ENCODE measurements around the gene TRMT10B. TPM values are rescaled to one million over a fixed set of nuclear protein-coding genes. Genes with fewer than 3 reads are reported as not detected.

TRMT10B gene
- total RNA-seq, 2 experiments from 2014 or later = 2.8 TPM; not detected in 1

DNA sequence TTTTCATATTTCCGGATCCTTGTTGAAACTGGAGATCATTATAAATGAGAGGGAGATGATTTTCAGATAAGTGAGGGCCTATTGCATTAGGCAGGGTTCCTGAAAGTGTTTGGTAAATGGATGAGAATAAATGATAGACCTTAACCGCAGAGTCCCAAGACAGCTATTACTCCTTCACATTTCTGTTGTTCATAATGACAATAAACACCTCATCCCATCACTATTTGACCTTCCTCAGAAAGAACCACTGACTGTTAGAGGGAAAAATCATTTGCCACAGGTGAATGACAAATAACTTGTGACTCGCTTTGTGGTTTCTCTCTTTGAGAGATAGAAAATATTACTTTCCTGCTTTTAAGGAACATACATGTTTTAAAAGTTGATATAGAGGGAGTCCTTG, 47.3 kb upstream of the TRMT10B start:
- H4K20me1 ChIP-seq (ENCODE audit: insufficient read depth, low read length) = no peaks in the 10 kb centered on the region
- no peak overlapping the region for H3K4me2 ChIP-seq (ENCODE audit: low read length)
- DNase-seq (ENCODE audit: low spot score) = no peak
- H2AFZ ChIP-seq (ENCODE audit: low read length) = no peak overlapping the region
- H3K9me3 ChIP-seq (ENCODE audit: low read length) = no peaks in the 10 kb centered on the region
- no peaks in the 10 kb centered on the region for H3K79me2 ChIP-seq (ENCODE audit: insufficient read depth, low read depth, low read length)
- TF ChIP-seq, protein P1, sequence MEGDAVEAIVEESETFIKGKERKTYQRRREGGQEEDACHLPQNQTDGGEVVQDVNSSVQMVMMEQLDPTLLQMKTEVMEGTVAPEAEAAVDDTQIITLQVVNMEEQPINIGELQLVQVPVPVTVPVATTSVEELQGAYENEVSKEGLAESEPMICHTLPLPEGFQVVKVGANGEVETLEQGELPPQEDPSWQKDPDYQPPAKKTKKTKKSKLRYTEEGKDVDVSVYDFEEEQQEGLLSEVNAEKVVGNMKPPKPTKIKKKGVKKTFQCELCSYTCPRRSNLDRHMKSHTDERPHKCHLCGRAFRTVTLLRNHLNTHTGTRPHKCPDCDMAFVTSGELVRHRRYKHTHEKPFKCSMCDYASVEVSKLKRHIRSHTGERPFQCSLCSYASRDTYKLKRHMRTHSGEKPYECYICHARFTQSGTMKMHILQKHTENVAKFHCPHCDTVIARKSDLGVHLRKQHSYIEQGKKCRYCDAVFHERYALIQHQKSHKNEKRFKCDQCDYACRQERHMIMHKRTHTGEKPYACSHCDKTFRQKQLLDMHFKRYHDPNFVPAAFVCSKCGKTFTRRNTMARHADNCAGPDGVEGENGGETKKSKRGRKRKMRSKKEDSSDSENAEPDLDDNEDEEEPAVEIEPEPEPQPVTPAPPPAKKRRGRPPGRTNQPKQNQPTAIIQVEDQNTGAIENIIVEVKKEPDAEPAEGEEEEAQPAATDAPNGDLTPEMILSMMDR (conservative IDR thresholded peaks at IDR 0.05; ENCODE audit: low read length) = no peak
- no peak for TF ChIP-seq EZH2phosphoT487 (IDR thresholded peaks at IDR 0.05; ENCODE audit: borderline replicate concordance, low read depth, low read length)
- no peak overlapping the region for H3K4me3 ChIP-seq (ENCODE audit: low read depth, low read length, poor library complexity, severe bottlenecking)
- no peaks in the 10 kb centered on the region for H3K9me2 ChIP-seq (ENCODE audit: insufficient read depth, low read length)
- ChIA-PET CTCF (ENCODE audit: unreplicated experiment) (no interaction called here), POLR2A (no interaction called here)
- intact Hi-C loops (cut with micrococcal nuclease; ENCODE audit: unreplicated experiment) = no loop called here
- H3K4me1 ChIP-seq (ENCODE audit: insufficient read depth, low read length, poor library complexity, severe bottlenecking) = no peaks in the 10 kb centered on the region
- H3K36me3 ChIP-seq (ENCODE audit: insufficient read depth, low read length) = no peaks in the 10 kb centered on the region
- BruUV-seq (replicated peaks) = no TSS peak
- no peak overlapping the region for H3K27ac ChIP-seq (ENCODE audit: low read depth, low read length, poor library complexity, severe bottlenecking)

DNA sequence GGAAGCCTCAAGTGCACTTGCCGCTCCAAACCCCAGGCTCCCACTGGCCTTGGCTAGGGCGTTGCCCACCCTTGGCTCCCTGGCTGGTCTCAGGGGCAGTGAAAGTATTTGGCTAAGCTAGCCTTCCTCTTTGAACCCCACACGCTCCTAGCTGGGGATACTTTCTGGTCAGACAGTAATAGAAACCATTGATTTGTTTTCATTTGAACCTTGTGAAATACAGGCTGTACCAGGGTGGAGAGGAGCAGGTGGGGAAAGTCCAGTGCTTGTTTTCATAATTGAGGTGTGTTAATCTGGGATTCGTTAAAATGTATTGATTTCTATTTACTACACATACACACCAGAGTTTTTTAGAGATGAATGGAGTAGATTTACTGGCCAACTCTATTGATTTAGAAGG, 45.9 kb upstream of the TRMT10B start:
- no peaks in the 10 kb centered on the region for H3K79me2 ChIP-seq (ENCODE audit: insufficient read depth, low read depth, low read length)
- no peaks in the 10 kb centered on the region for H3K36me3 ChIP-seq (ENCODE audit: insufficient read depth, low read length)
- DNase-seq (ENCODE audit: low spot score) = no peak
- ChIA-PET POLR2A (no interaction called here), CTCF (ENCODE audit: unreplicated experiment) (no interaction called here)
- H4K20me1 ChIP-seq (ENCODE audit: insufficient read depth, low read length) = no peaks in the 10 kb centered on the region
- BruUV-seq (replicated peaks) = no TSS peak
- H3K9me2 ChIP-seq (ENCODE audit: insufficient read depth, low read length) = no peaks in the 10 kb centered on the region
- H2AFZ ChIP-seq (ENCODE audit: low read length) = no peak overlapping the region
- H3K9me3 ChIP-seq (ENCODE audit: low read length) = no peaks in the 10 kb centered on the region
- TF ChIP-seq, protein P1 (conservative IDR thresholded peaks at IDR 0.05; ENCODE audit: low read length) = no peak
- no peak for TF ChIP-seq EZH2phosphoT487 (IDR thresholded peaks at IDR 0.05; ENCODE audit: borderline replicate concordance, low read depth, low read length)
- H3K27ac ChIP-seq (ENCODE audit: low read depth, low read length, poor library complexity, severe bottlenecking) = no peak overlapping the region
- H3K4me2 ChIP-seq (ENCODE audit: low read length) = no peak overlapping the region
- no peak overlapping the region for H3K4me3 ChIP-seq (ENCODE audit: low read depth, low read length, poor library complexity, severe bottlenecking)
- intact Hi-C loops (cut with micrococcal nuclease; ENCODE audit: unreplicated experiment) = no loop called here
- no peaks in the 10 kb centered on the region for H3K4me1 ChIP-seq (ENCODE audit: insufficient read depth, low read length, poor library complexity, severe bottlenecking)

DNA sequence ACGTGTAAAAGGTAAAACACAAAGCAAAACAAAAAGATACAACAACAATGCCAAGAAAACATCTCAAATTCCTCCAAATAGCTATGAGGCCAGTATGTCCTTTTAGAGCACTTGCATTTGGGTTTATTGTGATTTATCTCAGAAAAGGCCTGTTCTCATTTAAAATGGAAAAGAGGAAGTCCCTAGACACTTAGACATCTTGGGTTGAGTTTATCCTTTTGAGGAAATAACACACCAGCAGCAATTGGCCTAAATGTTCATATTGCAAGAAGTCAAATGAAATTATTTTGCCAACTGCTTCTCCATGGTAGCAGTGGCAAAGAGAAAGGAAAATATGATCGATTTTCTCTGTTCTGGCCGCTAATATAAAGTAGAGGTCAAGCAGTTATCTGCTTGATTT, 43.6 kb upstream of the TRMT10B start:
- POLR2A ChIA-PET = no interaction called here
- Histone ChIP-seq H3K27ac (ENCODE audit: low read depth, low read length, poor library complexity, severe bottlenecking) (no peak overlapping the region), H3K36me3 (ENCODE audit: insufficient read depth, low read length) (no peaks in the 10 kb centered on the region), H3K4me3 (ENCODE audit: low read depth, low read length, poor library complexity, severe bottlenecking) (no peak overlapping the region), H3K9me2 (ENCODE audit: insufficient read depth, low read length) (no peaks in the 10 kb centered on the region), H3K4me2 (ENCODE audit: low read length) (no peak overlapping the region), H3K79me2 (ENCODE audit: insufficient read depth, low read depth, low read length) (no peaks in the 10 kb centered on the region), H2AFZ (ENCODE audit: low read length) (no peak overlapping the region), H4K20me1 (ENCODE audit: insufficient read depth, low read length) (no peaks in the 10 kb centered on the region), H3K9me3 (ENCODE audit: low read length) (no peaks in the 10 kb centered on the region), H3K4me1 (ENCODE audit: insufficient read depth, low read length, poor library complexity, severe bottlenecking) (no peaks in the 10 kb centered on the region)
- BruUV-seq (replicated peaks) = no TSS peak
- DNase-seq (ENCODE audit: low spot score) = no peak
- CTCF ChIA-PET (ENCODE audit: unreplicated experiment) = no interaction called here
- TF ChIP-seq, protein P1 (conservative IDR thresholded peaks at IDR 0.05; ENCODE audit: low read length) = no peak
- no peak for TF ChIP-seq EZH2phosphoT487 (IDR thresholded peaks at IDR 0.05; ENCODE audit: borderline replicate concordance, low read depth, low read length)
- intact Hi-C loops (cut with micrococcal nuclease; ENCODE audit: unreplicated experiment) = no loop called here

All from OCI-LY7 (cell line).